AG09319 (cell line): ENCODE measurements around the gene RNF14.

Experiments used
- DNase-seq: peaks from one replicate; pipeline ENCODE4 v3.0.0-alpha.2; 2010; ENCODE audit warnings: low read depth; ENCODE audit errors: extremely low read depth
- CTCF ChIP-seq: IDR thresholded peaks from 2 replicates; pipeline ENCODE4 v1.5.1; 2011; ENCODE audit warnings: low read depth, mild to moderate bottlenecking, inconsistent platforms, low read length, moderate library complexity

Gene RNF14

GRCh38 chr5:141941779-141942178 lies 27.1 kb upstream of the RNF14 start:
- DNase-seq = no peak
- no peak for TF ChIP-seq CTCF

GRCh38 chr5:141942185-141942857 lies 26.6 kb upstream of the RNF14 start:
- TF ChIP-seq CTCF = no peak
- no peak for DNase-seq

GRCh38 chr5:141944076-141944475 lies 24.8 kb upstream of the RNF14 start:
- no peak for DNase-seq
- TF ChIP-seq CTCF = no peak

GRCh38 chr5:141945511-141946051 lies 23.3 kb upstream of the RNF14 start:
- no peak for TF ChIP-seq CTCF
- no peak for DNase-seq

GRCh38 chr5:141947316-141947715 lies 21.6 kb upstream of the RNF14 start:
- no peak for TF ChIP-seq CTCF
- DNase-seq = no peak

- no peak for DNase-seq
- TF ChIP-seq CTCF = no peak
Observed at GRCh38 chr5:141948812-141949211, 20.1 kb upstream of the RNF14 start.

GRCh38 chr5:141949511-141949910 lies 19.4 kb upstream of the RNF14 start:
- no peak for TF ChIP-seq CTCF
- DNase-seq = no peak
